Ishikawa (cell line): ENCODE results near the gene ZFYVE9.

Source experiments
- CEBPB ChIP-seq: IDR thresholded peaks from 2 replicates; pipeline ENCODE4 v1.6.1; 2012
- CREB1 ChIP-seq: IDR thresholded peaks from 2 replicates; pipeline ENCODE4 v1.6.1; 2012; ENCODE audit warnings: low read depth
- EGR1 ChIP-seq: IDR thresholded peaks from 2 replicates; pipeline ENCODE4 v1.6.1; 2012
- EP300 ChIP-seq: IDR thresholded peaks from 2 replicates; pipeline ENCODE4 v1.6.1; 2012; ENCODE audit warnings: borderline replicate concordance
- FOXM1 ChIP-seq: IDR thresholded peaks from 2 replicates; pipeline ENCODE4 v1.6.1; 2012; ENCODE audit warnings: low read depth, borderline replicate concordance
- MAX ChIP-seq: IDR thresholded peaks from 2 replicates; pipeline ENCODE4 v1.6.1; 2012
- NFIC ChIP-seq: IDR thresholded peaks from 2 replicates; pipeline ENCODE4 v1.6.1; 2012
- RAD21 ChIP-seq: IDR thresholded peaks from 2 replicates; pipeline ENCODE4 v1.6.1; 2012; ENCODE audit warnings: low read depth
- REST ChIP-seq: IDR thresholded peaks from 2 replicates; pipeline ENCODE4 v1.6.1; 2012; ENCODE audit warnings: low read depth, mild to moderate bottlenecking
- TAF1 ChIP-seq: IDR thresholded peaks from 2 replicates; pipeline ENCODE4 v1.6.1; 2012; ENCODE audit warnings: low read depth, mild to moderate bottlenecking
- TCF12 ChIP-seq: IDR thresholded peaks from 2 replicates; pipeline ENCODE4 v1.6.1; 2012; ENCODE audit warnings: low read depth
- TEAD4 ChIP-seq: IDR thresholded peaks from 2 replicates; pipeline ENCODE4 v1.6.1; 2012
- USF1 ChIP-seq: IDR thresholded peaks from 2 replicates; pipeline ENCODE4 v1.6.1; 2012
- YY1 ChIP-seq: IDR thresholded peaks from 2 replicates; pipeline ENCODE4 v1.6.1; 2012; ENCODE audit warnings: low read depth
- ZBTB7A ChIP-seq: IDR thresholded peaks from 2 replicates; pipeline ENCODE4 v1.6.1; 2012; ENCODE audit warnings: low read depth

The ZFYVE9 gene

GRCh38 chr1:52112489-52112888, 29.4 kb upstream of the ZFYVE9 start:
- TF ChIP-seq MAX (no peak), USF1 (no peak), FOXM1 (no peak), CREB1 (no peak), TAF1 (no peak), TEAD4 (no peak), CEBPB (no peak), EP300 (no peak), RAD21 (no peak), NFIC (no peak), TCF12 (no peak), REST (no peak), ZBTB7A (no peak), EGR1 (no peak)

GRCh38 chr1:52119301-52120079, 22.4 kb upstream of the ZFYVE9 start:
- TF ChIP-seq MAX, result no peak
- TF ChIP-seq YY1, result no peak
- peak; percentile 43; the same call in 1 of the 2 replicates for TF ChIP-seq USF1

- no peak for TF ChIP-seq TEAD4
- no peak for TF ChIP-seq CEBPB
- TF ChIP-seq FOXM1, result no peak
- no peak for TF ChIP-seq CREB1
- no peak for TF ChIP-seq EGR1
- TF ChIP-seq TAF1, result no peak
- TF ChIP-seq REST, result no peak
- no peak for TF ChIP-seq ZBTB7A
- TF ChIP-seq NFIC, result no peak
- TF ChIP-seq USF1, result no peak
- TF ChIP-seq EP300, result no peak
- no peak for TF ChIP-seq TCF12
Observed at GRCh38 chr1:52122384-52122783, 19.5 kb upstream of the ZFYVE9 start.

GRCh38 chr1:52123622-52124021, 18.3 kb upstream of the ZFYVE9 start:
- TF ChIP-seq NFIC (no peak), MAX (no peak), TEAD4 (no peak), CEBPB (no peak), EGR1 (no peak), EP300 (no peak)

GRCh38 chr1:52125736-52126359, 16.0 kb upstream of the ZFYVE9 start:
- no peak for TF ChIP-seq CEBPB
- no peak for TF ChIP-seq TCF12
- no peak for TF ChIP-seq EP300
- no peak for TF ChIP-seq FOXM1
